Activated T-helper 1 cell treated with Interleukin-2 at 50 U/mL for 16 hours (primary cell): Measurements from ENCODE around the gene COQ9.
"Not testable (repeated sequence)": the region's sequence is repeated elsewhere in the genome, so short reads cannot be mapped to it uniquely, and the experiment has no call there.

ENCODE experiments used
- DNase-seq: peaks from one replicate; pipeline ENCODE4 v3.0.0-alpha.2; 2020; ENCODE audit warnings: low read depth

COQ9 gene

DNA sequence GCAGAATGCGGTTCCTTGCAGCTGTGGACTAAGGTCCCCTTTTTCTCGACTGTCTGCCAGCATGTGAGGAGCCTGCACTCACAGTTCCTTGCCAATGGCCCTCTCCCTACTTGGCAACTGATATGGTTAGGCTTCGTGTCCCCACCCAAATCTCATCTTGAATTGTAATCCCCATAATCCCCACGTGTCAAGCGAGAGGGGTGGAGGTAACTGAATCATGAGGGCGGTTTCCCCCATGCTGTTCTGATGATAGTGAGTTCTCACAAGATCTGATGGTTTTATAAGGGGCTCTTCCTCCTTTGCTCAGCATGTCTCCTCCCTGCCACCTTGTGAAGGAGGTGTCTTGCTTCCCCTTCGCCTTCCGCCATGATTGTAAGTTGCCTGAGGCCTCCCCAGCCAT lies 20.0 kb upstream of the COQ9 start:
- DNase-seq: no peak

DNA sequence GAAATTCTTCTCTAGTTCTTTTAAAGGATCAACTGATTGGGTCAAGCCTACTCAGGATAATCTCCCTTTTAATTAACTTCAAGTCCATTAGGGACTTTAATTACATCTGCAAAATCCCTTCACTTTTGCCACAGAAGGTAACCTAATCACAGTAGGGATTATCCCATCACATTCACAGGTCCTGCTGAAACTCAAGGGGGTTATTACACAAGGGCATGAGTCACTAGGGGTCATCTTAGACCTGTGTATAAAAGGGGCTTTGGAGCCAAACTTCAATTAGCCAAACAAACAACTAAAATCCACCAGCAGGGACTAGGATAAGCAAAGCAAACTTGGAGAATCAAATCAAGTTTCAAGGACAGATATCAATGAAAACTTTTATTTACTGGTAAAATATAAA lies 19.5 kb upstream of the COQ9 start:
- DNase-seq: no peak

DNA sequence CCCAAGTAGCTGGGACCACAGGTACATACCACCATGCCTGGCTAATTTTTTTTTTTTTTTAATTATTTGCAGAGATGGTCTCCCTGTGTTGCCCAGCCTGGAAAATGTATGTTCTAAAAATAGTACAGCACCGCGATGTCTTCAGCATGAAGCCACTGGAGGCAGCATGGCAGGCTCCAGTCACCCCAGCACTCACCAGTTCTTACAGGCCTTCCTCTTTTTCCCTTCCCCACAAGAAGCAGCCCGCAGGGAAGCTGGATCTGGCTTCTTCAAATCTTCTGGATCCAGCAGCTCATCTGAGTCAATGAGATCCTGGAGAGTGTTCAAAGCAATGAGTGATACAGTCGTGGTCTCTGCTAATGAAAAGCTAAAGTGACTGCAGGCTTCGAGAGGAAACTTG lies 16.3 kb upstream of the COQ9 start:
- DNase-seq: no peak

DNA sequence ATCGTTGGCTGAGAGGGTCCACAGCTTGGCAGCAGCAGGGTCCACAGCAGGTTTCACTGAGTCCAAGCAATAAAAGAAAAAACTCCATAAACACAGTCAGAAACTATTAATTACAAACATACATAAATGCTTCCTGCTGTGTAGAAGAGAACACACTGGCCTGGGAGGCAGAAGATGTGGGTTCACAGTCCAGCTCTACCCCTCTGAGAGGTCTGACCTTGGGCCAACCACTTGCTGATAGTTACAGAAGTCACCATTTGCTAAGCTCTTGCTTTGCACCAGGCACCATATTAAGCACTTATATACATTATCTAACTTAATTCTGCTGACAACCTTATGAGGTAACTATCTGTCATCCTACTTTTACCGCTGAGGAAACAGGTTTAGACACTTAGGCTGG lies 14.8 kb upstream of the COQ9 start:
- no peak for DNase-seq

DNA sequence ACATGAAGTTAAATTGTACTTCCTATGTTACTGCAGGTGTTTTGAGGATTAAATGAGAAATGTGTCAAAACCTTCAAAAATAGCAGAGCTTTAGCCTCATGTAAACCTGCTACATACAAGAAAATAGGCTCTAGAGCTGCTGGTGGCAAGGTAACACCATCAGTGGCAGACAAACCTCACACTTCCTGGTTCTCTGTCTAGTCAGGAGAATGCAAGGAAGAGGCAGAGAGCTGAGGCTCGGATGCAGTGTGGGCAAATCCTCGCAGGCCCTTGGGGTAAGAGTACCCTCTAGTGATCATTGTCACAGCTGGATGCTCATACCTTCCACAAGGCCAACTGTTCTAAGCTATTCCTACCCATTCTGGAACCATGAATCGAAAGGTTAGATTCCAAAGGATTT lies 14.3 kb upstream of the COQ9 start:
- no peak for DNase-seq

DNA sequence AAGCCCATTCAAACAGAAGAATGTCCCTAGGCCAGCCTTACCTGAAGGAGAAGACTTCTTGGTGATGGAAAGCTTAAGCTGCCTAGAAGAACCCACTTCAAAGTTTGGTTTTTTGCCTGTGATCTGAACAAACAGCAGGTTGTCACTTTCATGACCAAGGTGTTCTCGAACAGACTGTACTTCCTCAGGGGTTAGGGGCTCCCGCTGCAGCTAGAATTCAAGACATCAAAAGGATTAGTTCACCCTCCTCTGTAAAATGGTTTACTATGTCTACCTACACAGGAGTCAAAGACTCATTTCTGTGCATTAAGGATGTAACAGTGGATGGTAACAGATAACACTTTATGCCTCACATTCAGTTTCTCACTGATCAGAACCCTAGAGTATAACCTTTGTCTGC lies 13.3 kb upstream of the COQ9 start:
- no peak for DNase-seq

DNA sequence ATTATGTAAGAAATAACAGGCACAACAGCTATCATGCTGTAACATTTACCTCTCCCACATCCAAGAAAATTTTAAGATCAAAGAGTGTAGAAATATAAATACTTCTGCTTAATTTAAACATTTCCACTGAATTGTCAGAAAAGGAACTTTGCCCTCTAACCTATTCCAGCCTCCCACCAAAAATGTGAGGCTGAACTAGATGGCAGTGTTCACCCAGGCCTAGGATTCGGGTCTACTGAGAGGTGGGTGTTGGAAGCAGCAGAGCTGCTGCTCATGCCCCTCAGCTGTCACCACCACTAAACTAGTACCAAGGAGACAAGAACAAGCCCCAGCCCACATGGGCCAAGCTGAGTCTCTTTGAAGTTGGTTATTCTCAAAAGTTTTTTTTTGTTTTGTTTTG lies 11.4 kb upstream of the COQ9 start:
- no peak for DNase-seq

DNA sequence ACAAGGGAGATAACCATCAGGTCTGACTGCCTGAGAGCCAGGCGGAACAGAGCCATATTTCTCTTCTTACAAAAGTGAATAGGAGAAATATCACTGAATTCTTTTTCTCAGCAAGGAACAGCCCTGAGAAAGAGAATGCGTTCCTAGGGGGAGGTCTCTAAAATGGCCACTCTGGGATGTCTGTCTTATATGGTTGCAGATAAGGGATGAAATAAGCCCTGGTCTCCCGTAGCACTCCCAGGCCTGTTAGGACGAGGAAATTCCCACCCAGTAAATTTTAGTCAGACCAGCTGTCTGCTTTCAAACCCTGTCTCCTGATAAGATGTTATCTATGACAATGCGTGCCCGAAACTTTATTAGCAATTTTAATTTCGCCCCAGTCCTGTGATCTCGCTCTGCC lies 7.3 kb upstream of the COQ9 start:
- DNase-seq: not testable (repeated sequence)

DNA sequence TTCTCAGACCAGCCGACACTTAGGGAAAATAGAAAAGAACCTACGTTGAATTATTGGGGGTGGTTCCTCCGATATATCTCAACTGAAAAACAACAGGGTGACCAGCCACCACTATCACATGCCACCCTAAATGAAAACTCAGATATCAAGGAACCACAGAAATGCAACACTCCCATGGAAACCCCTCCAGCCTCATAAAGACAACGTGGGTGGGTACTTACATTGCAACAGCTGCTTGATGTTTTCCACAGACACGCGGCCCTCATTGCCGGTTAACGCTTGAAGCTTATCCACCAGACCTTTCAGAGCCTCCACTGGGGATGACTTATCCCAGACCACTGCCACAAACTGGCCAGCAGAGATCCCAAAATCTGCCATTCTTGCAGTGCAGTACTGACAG lies 6.7 kb upstream of the COQ9 start:
- DNase-seq: not testable (repeated sequence)

DNA sequence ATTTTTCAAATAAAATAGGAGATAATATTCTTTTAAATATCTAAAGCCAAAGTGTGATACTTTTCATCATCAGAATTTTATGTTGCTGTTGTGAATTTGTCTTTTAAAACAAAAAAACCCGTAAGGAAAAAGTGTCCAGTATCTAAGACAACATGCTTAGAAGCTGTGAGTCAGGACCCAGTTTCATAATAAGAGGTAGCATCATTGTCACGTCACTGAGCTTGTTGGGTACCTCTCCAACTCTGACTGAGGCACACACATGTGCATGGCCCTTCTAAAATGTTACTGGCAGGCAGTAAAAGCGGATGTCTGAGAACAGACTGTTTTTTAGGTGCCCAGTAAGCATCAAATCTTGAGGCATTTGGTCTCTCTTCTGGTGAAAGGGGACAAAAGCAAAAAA lies 2.6 kb upstream of the COQ9 start:
- no peak for DNase-seq

DNA sequence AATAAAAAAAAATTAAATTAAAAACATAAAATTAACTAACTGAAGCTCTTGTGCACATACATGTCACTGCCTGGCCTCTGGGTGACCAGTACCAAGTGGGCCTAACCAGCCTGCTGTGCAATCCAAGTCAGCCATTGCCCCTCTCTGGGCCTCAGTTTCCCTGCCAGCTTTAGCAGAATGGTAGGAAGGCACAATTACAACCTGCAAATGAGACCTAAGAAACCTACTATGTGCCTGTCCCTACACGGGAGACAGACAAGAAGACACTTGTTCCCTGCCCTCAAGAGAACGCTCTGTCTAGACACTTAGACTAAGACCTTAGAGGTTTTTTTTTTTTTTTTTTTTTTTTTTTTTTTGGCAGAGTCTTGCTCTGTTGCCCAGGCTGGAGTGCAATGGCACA lies 1.8 kb upstream of the COQ9 start:
- DNase-seq: no peak

DNA sequence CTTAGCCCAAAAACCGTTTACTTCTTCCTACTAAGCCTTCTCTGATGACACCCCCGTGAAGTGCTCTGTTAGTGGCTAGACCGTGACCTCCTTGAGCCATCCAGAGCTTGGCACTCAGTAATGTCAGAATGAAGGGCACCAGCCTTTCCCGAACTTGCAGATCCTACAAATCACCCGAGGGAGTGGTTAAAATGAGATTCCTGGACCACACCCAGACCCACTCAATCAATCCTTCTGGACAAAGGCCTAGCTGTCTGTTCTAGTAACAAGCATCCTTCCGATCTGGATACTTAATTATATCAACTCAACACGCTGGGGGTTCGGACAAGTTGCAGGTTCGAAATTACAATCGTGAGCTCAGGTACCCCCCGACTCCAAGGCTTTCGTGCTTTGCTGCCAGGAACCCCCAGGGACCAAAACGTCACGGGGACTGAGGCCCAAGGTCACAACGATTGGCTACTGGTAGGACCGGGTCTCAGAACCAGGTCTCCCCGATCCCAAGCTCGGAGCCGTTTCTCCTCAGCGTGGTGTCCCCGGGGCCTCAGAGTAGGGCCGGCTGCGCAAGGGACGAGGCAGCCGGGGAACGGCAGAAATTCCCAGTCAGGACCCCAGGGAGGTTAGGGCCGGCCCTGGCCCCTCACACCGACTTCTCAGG lies 621 bp upstream of the COQ9 start:
- peak; percentile 1 for DNase-seq

DNA sequence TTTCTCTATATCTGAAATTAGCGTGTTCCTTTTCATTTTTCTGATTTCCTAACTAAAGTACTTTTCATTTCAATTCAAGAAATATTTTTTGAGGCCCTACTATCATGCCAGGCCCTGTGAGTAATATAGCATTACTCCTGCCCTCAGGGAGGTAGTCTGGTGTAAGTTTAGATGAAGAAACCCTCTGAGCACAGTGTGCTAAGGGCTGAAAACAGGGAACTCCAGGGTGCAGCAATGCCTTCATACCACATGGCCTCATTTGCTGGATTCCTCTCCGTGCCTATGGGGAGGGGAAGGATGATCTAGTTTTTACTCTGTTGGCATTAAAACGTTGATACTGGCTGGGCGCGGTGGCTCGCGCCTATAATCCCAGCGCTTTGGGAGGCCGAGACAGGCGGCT lies 4.7 kb downstream of the COQ9 start:
- DNase-seq: no peak

DNA sequence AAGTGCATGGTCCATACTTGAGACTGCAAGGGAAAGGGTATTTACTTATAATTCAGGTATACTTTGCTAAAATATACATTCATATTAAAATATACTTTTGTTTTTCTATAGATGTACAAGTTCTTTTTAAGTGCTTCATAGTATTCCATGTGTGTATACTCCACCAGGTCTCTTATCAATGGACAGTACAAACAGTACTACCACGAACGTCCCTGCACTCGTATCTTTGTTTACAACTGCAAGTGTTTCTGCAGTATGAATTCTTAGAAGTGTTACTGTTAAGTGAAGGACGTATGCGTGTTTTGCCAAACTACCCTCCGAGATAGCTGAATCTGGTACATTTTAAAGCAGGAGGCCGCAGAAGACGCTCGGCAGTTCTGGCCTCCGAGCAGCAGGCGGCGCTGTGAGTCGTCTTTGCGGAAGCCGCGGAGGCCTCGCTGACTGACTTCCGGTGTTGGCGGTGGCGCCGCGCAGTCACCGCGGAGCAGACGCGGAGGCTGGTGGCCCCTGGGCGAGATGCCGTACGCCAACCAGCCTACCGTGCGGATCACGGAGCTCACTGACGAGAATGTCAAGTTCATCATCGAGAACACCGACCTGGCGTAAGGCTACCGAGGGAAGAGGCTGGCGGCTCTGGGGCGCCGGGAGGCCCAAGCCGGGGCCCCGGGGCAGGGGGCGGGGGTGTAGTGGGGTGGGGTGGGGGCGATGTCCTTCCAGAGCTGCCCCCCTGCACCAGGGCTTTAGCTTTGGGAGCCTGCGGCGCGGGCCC lies 15.1 kb downstream of the COQ9 start, which contains the start of gene POLR2C:
Gene POLR2C, plus strand, starts transcription at position 471 of the 769 bp plus-strand sequence. Its CDS starts 46 bp downstream, at position 517.
- DNase-seq: peak; percentile 91

DNA sequence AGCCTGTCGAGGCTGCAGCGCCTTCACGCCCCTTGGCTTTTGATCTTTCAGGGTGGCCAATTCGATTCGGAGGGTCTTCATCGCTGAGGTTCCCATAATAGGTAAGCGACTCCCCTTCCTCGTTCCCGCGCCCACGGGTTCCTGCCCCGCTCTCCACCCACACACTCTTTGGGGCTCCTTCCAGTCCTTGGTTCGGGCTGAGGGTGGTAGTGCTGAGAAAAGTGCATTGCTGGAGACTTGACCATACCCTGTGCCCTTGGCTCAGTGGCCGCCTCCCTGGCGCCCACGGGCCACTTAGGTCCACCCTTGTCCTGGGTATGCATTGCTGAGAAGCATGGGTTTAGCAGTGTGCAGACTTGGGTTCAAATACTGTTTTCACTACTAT lies 15.7 kb downstream of the COQ9 start:
- DNase-seq: no peak

DNA sequence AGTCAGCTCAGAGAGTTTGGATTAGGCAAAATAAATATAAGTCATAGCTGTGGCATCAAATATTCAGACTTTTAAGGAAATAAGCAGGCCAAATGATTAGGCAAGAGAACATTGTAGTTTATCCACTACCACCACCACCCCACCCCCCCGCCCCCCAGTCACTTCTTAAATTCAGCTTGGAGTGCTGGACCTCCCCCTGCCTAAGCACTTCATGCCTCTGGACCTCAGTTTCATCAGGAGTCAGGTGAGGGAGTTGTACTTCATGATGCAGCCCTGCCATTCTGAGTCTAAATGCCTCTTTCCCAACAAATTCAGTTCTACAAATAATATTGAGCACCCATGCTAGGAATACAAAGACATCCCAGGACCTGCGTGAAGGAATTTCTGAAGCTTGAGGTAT lies 17.2 kb downstream of the COQ9 start:
- no peak for DNase-seq

DNA sequence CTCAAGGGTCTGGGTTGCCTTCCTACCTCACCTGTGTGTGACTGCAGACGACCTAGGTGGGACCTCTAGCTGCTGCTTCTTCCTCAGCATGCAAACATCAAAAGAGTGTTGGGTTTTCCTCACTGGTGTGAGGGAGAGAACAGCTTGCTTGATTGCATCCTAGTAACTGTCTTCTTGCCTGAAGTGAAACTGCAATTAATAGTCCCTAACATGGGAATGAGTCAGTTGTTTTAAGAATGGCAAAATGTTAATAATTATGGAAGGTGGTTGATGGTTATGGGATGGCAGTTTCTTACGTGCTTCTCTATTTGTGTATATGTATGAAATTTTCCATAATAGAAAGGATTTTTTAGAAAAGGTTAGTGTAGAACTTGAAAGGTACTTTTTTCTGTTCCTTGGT lies 21.1 kb downstream of the COQ9 start:
- DNase-seq: no peak

DNA sequence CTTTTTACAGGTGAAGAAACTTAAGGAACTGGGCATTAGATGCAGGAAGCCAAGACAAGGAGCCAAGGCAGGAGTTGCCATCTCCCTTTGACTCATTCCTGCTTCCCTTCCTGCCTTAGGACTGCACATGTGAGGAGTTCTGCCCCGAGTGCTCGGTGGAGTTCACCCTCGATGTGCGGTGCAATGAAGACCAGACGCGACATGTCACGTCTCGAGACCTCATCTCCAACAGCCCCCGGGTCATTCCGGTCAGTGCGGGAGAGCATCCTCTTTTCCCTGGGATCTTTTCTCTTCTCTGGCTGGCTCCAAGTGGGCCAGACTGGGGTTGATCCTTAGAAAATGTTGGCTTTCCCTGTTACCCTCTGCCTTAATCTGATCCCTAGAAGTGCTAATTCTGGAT lies 21.8 kb downstream of the COQ9 start:
- DNase-seq: no peak

DNA sequence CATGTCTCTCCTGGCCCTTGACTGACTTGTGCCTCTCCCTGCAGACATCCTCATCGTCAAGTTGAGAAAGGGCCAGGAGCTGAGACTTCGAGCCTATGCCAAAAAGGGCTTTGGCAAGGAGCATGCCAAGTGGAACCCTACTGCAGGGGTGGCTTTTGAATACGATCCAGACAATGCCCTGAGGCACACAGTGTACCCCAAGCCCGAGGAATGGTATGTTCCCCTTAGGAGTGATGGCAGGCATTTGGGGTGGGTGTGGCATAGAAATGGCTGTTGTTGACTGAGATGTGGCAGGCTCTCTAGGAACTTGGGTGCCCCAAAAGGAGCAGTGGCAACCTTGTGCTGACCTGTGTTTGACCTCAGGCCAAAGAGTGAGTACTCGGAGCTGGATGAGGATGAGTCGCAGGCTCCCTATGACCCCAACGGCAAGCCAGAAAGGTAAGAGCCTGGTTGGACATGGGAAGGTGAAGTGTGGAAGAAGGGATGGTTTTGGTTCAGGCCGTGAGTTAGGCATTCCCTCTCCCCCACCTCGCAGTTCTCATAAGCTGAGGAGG lies 22.7 kb downstream of the COQ9 start:
- DNase-seq: no peak

DNA sequence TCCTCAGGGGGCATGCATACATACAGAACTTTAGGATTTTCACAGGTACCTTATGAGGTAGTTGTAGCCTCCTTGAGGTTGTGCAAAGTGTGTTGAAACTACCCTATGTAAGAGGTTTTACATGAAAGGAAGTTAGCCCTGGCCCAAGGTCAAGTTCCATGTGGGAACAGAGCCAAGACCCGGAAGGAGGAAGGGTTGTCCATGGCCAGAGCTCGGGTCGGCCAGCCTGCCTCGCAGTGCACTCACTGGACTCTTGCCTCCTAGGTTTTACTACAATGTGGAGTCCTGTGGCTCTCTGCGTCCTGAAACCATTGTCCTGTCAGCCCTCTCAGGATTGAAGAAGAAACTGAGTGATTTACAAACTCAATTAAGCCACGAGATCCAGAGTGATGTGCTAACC lies 23.4 kb downstream of the COQ9 start:
- no peak for DNase-seq

DNA sequence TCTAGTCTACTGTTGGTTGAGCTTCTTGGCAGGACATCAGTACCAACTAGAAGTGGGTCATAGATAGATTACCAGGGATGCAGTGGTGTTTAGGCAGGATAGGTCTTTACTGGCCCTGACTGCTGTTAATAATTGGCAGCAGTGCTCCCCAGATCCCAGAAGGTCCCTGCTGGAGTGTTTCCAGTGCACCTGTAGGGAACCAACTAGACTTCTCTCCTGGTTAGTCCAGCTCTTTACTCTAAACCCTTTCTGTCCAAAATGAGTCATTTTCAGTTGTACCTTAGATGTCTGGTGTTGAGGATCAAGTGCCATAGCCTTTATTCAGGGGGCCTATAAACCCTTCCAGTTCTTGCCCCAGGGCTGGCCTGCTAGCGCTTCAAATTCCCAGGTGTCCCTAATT lies 23.9 kb downstream of the COQ9 start:
- no peak for DNase-seq

DNA sequence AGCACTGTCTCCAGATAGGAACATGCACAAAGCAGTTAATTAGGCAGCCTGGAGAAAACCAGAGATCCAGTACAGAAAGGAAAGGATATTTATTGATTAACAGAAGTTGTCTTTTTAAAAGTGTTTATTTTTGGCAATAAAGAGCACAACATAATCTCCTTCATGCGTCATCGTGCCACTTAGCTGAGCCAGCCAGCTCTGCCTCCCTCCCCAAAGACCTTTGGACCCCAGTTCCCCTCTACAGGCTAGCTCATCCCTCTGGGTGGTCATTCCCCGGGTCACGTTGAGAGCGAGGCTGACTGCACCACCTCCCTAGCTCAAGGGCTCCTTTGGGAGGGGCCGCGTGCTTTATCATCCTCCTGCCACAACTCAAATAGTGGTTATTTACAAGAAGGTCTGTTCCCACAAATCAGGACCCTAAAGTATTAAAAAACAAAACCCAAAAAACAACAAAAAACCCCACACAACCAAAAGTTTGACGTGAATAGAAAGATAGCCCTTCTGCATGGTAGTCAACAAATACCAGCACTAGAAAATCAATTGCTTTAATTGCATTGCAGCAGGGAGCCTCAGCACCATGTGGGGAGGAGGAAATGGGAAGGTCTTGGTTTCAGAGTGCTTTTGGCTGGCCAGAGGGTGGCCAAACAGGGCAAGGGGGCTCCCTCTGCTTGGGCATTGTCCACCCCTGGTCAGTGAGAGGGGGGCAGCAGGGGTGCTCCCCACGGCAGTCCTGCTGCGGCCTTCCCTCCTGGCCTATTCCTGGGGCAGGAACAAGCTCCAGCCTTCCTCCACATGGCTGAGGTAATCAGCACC lies 24.8 kb downstream of the COQ9 start:
- DNase-seq: no peak

DNA sequence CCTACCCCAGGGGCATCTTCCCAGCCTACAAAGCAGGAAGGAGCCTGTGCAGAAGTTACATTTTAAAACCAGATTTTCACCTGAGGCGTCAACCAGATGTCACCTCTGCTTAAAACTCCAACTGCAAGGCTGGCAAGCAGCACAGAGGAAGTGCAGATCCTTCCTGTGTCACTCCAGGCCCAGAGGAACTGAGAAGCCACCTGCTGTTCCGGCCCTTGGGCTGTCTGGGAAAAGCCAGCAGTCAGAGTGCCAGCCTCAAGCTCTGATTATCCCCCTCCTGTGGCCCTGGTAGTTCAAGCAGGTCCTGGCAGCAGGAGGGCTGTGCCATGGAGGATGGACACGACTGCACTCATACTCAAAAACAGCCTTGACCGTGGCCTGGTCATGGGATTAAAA lies 25.4 kb downstream of the COQ9 start:
- no peak for DNase-seq
